Measurements from ENCODE around the gene S1PR4. TPM values are rescaled to one million over a fixed set of nuclear protein-coding genes. Genes with fewer than 3 reads are reported as not detected.

Gene S1PR4
- total RNA-seq, 1 experiment from 2014 or later: not detected

- Mint-ChIP-seq H3K27ac (ENCODE audit: unreplicated experiment) (no peak overlapping the region), H3K4me1 (ENCODE audit: low read depth, unreplicated experiment) (no peaks in the 10 kb centered on the region), H3K4me3 (ENCODE audit: unreplicated experiment) (no peak overlapping the region), H3K27me3 (ENCODE audit: insufficient read depth, unreplicated experiment) (no peaks in the 10 kb centered on the region), H3K36me3 (ENCODE audit: insufficient read depth, unreplicated experiment) (no peaks in the 10 kb centered on the region), H3K9me3 (ENCODE audit: unreplicated experiment) (peaks cover 9% of the 10 kb centered on the region)
- no TSS peak for BruUV-seq (replicated peaks)
- CTCF ChIA-PET: no interaction called here
- H3K4me1 ChIP-seq: no peaks in the 10 kb centered on the region
- H3K9me3 ChIP-seq: no peaks in the 10 kb centered on the region
- H3K36me3 ChIP-seq (ENCODE audit: control insufficient read depth, insufficient read depth, low read length): no peaks in the 10 kb centered on the region
- intact Hi-C loops (cut with micrococcal nuclease; ENCODE audit: unreplicated experiment): no loop called here
- TF ChIP-seq, protein P1, sequence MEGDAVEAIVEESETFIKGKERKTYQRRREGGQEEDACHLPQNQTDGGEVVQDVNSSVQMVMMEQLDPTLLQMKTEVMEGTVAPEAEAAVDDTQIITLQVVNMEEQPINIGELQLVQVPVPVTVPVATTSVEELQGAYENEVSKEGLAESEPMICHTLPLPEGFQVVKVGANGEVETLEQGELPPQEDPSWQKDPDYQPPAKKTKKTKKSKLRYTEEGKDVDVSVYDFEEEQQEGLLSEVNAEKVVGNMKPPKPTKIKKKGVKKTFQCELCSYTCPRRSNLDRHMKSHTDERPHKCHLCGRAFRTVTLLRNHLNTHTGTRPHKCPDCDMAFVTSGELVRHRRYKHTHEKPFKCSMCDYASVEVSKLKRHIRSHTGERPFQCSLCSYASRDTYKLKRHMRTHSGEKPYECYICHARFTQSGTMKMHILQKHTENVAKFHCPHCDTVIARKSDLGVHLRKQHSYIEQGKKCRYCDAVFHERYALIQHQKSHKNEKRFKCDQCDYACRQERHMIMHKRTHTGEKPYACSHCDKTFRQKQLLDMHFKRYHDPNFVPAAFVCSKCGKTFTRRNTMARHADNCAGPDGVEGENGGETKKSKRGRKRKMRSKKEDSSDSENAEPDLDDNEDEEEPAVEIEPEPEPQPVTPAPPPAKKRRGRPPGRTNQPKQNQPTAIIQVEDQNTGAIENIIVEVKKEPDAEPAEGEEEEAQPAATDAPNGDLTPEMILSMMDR (IDR thresholded peaks at IDR 0.05; ENCODE audit: insufficient read depth in 1 of 2, low read depth in 1 of 2, low read length in 1 of 2, severe bottlenecking in 1 of 2, unreplicated experiment in 1 of 2): no peak
- no peaks in the 10 kb centered on the region for H3K27me3 ChIP-seq (replicated peaks; ENCODE audit: control insufficient read depth, insufficient read depth, low read length)
- POLR2A ChIA-PET: no interaction called here
- DNase-seq: no peak
- H3K4me3 ChIP-seq (ENCODE audit: low read depth, low read length): no peak overlapping the region
Measured at GRCh38 chr19:3157096-3157845, 21.3 kb upstream of the S1PR4 start.

DNA sequence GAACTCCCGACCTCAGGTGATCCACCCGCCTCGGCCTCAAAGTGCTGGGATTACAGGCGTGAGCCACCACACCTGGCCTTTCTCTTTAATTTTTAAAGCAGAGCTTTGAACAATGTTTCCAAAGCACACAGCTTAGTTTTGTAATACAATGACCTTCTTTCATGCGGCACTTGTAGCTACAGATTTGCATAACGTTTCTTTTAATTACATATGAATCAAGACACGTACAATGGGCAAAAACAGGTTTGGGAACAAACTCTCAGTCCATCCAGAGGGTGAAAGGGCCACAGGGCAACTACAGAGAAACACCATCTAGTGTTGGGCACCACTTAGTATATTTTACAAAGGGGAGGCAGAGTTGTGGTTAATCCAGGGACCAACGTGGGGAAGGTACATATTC is 19.0 kb upstream of the S1PR4 start:
- no peaks in the 10 kb centered on the region for H3K27me3 ChIP-seq (replicated peaks; ENCODE audit: control insufficient read depth, insufficient read depth, low read length)
- no peaks in the 10 kb centered on the region for H3K36me3 ChIP-seq (ENCODE audit: control insufficient read depth, insufficient read depth, low read length)
- Mint-ChIP-seq H3K4me3 (ENCODE audit: unreplicated experiment) (no peak overlapping the region), H3K9me3 (ENCODE audit: unreplicated experiment) (peaks cover 9% of the 10 kb centered on the region), H3K27me3 (ENCODE audit: insufficient read depth, unreplicated experiment) (no peaks in the 10 kb centered on the region), H3K4me1 (ENCODE audit: low read depth, unreplicated experiment) (no peaks in the 10 kb centered on the region), H3K27ac (ENCODE audit: unreplicated experiment) (no peak overlapping the region), H3K36me3 (ENCODE audit: insufficient read depth, unreplicated experiment) (no peaks in the 10 kb centered on the region)
- CTCF ChIA-PET: interaction anchor here (0.6 kb wide), 1 partner anchor 198 kb away, joined by 3 read pairs; no protein-coding TSS in a partner anchor
- TF ChIP-seq, protein P1 (IDR thresholded peaks at IDR 0.05; ENCODE audit: insufficient read depth in 1 of 2, low read depth in 1 of 2, low read length in 1 of 2, severe bottlenecking in 1 of 2, unreplicated experiment in 1 of 2): no peak
- POLR2A ChIA-PET: no interaction called here
- no peak for DNase-seq
- no TSS peak for BruUV-seq (replicated peaks)
- H3K4me1 ChIP-seq: no peaks in the 10 kb centered on the region
- no peak overlapping the region for H3K4me3 ChIP-seq (ENCODE audit: low read depth, low read length)
- intact Hi-C loops (cut with micrococcal nuclease; ENCODE audit: unreplicated experiment): no loop called here
- H3K9me3 ChIP-seq: no peaks in the 10 kb centered on the region

DNA sequence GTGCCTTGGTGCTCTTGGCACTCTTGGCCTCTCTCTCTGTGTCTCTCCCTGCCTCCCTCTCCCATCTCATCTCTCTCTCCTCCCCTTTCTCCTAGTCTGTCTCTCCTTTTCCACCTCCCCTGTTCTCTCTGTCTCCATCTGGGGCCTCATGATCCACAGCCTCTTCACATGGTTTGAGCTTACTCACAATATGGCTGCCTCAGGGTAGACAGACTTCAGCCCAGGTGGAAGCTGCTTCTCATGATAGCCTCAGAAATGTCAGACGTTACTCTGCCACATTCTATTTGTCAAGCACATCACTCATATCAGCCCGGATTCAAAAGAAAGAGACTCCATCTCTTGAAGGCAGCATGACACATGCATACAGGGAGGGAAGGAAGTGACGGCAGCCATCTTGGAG is 18.4 kb upstream of the S1PR4 start:
- peaks cover 9% of the 10 kb centered on the region for H3K9me3 Mint-ChIP-seq (ENCODE audit: unreplicated experiment)
- H3K36me3 ChIP-seq (ENCODE audit: control insufficient read depth, insufficient read depth, low read length): no peaks in the 10 kb centered on the region
- ChIA-PET POLR2A (no interaction called here), CTCF (interaction anchor here (1.0 kb wide), 1 partner anchor 31 kb away, joined by 4 read pairs; no protein-coding TSS in a partner anchor)
- H3K27me3 ChIP-seq (replicated peaks; ENCODE audit: control insufficient read depth, insufficient read depth, low read length): no peaks in the 10 kb centered on the region
- intact Hi-C loops (cut with micrococcal nuclease; ENCODE audit: unreplicated experiment): no loop called here
- TF ChIP-seq, protein P1 (IDR thresholded peaks at IDR 0.05; ENCODE audit: insufficient read depth in 1 of 2, low read depth in 1 of 2, low read length in 1 of 2, severe bottlenecking in 1 of 2, unreplicated experiment in 1 of 2): no peak
- H3K4me1 Mint-ChIP-seq (ENCODE audit: low read depth, unreplicated experiment): no peaks in the 10 kb centered on the region
- no peak overlapping the region for H3K4me3 Mint-ChIP-seq (ENCODE audit: unreplicated experiment)
- H3K4me3 ChIP-seq (ENCODE audit: low read depth, low read length): no peak overlapping the region
- DNase-seq: no peak
- no peaks in the 10 kb centered on the region for H3K36me3 Mint-ChIP-seq (ENCODE audit: insufficient read depth, unreplicated experiment)
- H3K27ac Mint-ChIP-seq (ENCODE audit: unreplicated experiment): no peak overlapping the region
- no peaks in the 10 kb centered on the region for H3K4me1 ChIP-seq
- no peaks in the 10 kb centered on the region for H3K27me3 Mint-ChIP-seq (ENCODE audit: insufficient read depth, unreplicated experiment)
- BruUV-seq (replicated peaks): no TSS peak
- H3K9me3 ChIP-seq: no peaks in the 10 kb centered on the region
